Fibroblast of lung (primary cell): Measurements from ENCODE around the gene DCAF12L1. TPM values are rescaled to one million over a fixed set of nuclear protein-coding genes. Genes with fewer than 3 reads are reported as not detected.

Experiments used
- DNase-seq, 2 donors: peaks; one replicate each; pipeline versions ENCODE4 v3.0.0 to v3.0.0-alpha.2; 2010; ENCODE audit warnings: low read depth in 2 of 2
- H2AFZ ChIP-seq: 2 replicates; pipeline ENCODE4 v1.5.1; 2012; ENCODE audit warnings: low read length, control low read depth, inconsistent platforms
- H3K27ac ChIP-seq: 2 replicates; pipeline ENCODE4 v1.5.1; 2011; ENCODE audit warnings: low read length, control low read depth; ENCODE audit not compliant: insufficient read depth
- H3K27me3 ChIP-seq: 2 replicates; pipeline ENCODE4 v1.5.1; 2011; ENCODE audit warnings: mild to moderate bottlenecking, low read length; ENCODE audit not compliant: control insufficient read depth, insufficient read depth
- H3K36me3 ChIP-seq: 2 replicates; pipeline ENCODE4 v1.5.1; 2011; ENCODE audit warnings: low read length; ENCODE audit not compliant: control insufficient read depth, insufficient read depth
- H3K4me1 ChIP-seq: 2 replicates; pipeline ENCODE4 v1.5.1; 2011; ENCODE audit warnings: low read length; ENCODE audit not compliant: control insufficient read depth, insufficient read depth; ENCODE audit errors: extremely low read depth
- H3K4me2 ChIP-seq: 2 replicates; pipeline ENCODE4 v1.5.1; 2011; ENCODE audit warnings: low read length, control low read depth; ENCODE audit not compliant: insufficient read depth; ENCODE audit errors: extremely low read depth
- H3K4me3 ChIP-seq, 4 experiments: fragments of 200-600 bp in 1 of 4; sonication (generic) in 1 of 4; replicated peaks in 1 of 4; 2 replicates each; pipeline ENCODE4 v1.5.1; 2011 to 2016; ENCODE audit warnings: low read length in 4 of 4, low read depth in 3 of 4, mild to moderate bottlenecking in 3 of 4, control low read depth in 2 of 4, inconsistent platforms in 1 of 4, mixed read lengths in 1 of 4; ENCODE audit not compliant: insufficient read depth in 1 of 4; ENCODE audit errors: control extremely low read depth in 1 of 4
- H3K79me2 ChIP-seq: 2 replicates; pipeline ENCODE4 v1.5.1; 2012; ENCODE audit warnings: mild to moderate bottlenecking, low read length, inconsistent platforms; ENCODE audit not compliant: control insufficient read depth, insufficient read depth
- H3K9ac ChIP-seq: 2 replicates; pipeline ENCODE4 v1.5.1; 2011; ENCODE audit warnings: mild to moderate bottlenecking, low read length, control low read depth; ENCODE audit not compliant: insufficient read depth
- H3K9me3 ChIP-seq: 2 replicates; pipeline ENCODE4 v1.5.1; 2012; ENCODE audit warnings: low read depth, low read length; ENCODE audit not compliant: control insufficient read depth, insufficient read depth
- H4K20me1 ChIP-seq: 2 replicates; pipeline ENCODE4 v1.5.1; 2011; ENCODE audit warnings: low read length; ENCODE audit not compliant: control insufficient read depth, insufficient read depth; ENCODE audit errors: extremely low read depth
- CTCF ChIP-seq, 2 donors: IDR thresholded peaks in 1 of 2; conservative IDR thresholded peaks in 1 of 2; 1 replicate in 1 of 2; 2 replicates in 1 of 2; pipeline ENCODE4 v1.5.1; 2011 to 2012; ENCODE audit warnings: low read length in 2 of 2, control low read depth in 1 of 2, inconsistent platforms in 1 of 2, low read depth in 1 of 2, mild to moderate bottlenecking in 1 of 2
- EZH2 ChIP-seq: IDR thresholded peaks from 2 replicates; pipeline ENCODE4 v1.5.1; 2012; ENCODE audit warnings: low read length, control low read depth, mild to moderate bottlenecking; ENCODE audit errors: missing control alignments
- polyA minus RNA-seq: library from RNA; depleted of rRNA, polyadenylated mRNA; stranded (reverse); fragments of >200 nt; gene quantifications from 2 replicates; pipeline ENCODE4 v1.2.3, GENCODE V29; 2011; ENCODE audit warnings: low replicate concordance
- polyA plus RNA-seq, 2 donors: library from polyadenylated mRNA; depleted of rRNA in 1 of 2; stranded (reverse) in 1 of 2; unstranded in 1 of 2; fragments of >200 nt; gene quantifications; 2 replicates each; pipeline ENCODE4 v1.2.1, GENCODE V29; 2011 to 2012; ENCODE audit warnings: missing spikeins in 1 of 2
- total RNA-seq: library from RNA; depleted of rRNA; stranded (reverse); fragments of >200 nt; gene quantifications from 2 replicates; pipeline ENCODE4 v1.2.1, GENCODE V29; 2014

DCAF12L1 gene
- not detected in 2 replicates for total RNA-seq
- polyA plus RNA-seq, result not detected in 2 replicates
- polyA plus RNA-seq (2012), result not detected in 2 replicates
- not detected in 2 replicates for polyA minus RNA-seq

GRCh38 chrX:126552313-126553022 is at the start of gene DCAF12L1:
Gene DCAF12L1 (minus strand): TSS chrX:126552814. CDS start chrX:126552608, 206 bp downstream.
- Histone ChIP-seq H4K20me1 (no peaks in the 10 kb centered on the region), H3K27me3 (no peaks in the 10 kb centered on the region), H3K4me1 (no peaks in the 10 kb centered on the region), H3K4me3 (no peak within 1 kb of the TSS), H3K9me3 (no peaks in the 10 kb centered on the region), H3K9ac (no peak within 1 kb of the TSS), H3K27ac (no peak within 1 kb of the TSS), H3K4me2 (no peak within 1 kb of the TSS), H3K36me3 (no peaks in the 10 kb centered on the region), H2AFZ (no peak within 1 kb of the TSS), H3K79me2 (no peaks in the 10 kb centered on the region)
- TF ChIP-seq CTCF (conservative IDR thresholded peaks at IDR 0.05 in 1 of 2, IDR thresholded peaks at IDR 0.05 in 1 of 2; ENCODE audit: low read depth in 1 of 2, low read length in 2 of 2), result no peak
- DNase-seq, result no peak

GRCh38 chrX:126580877-126581276 is 28.3 kb upstream of the DCAF12L1 start:
- Histone ChIP-seq H3K4me2 (no peak overlapping the region), H3K4me1 (no peaks in the 10 kb centered on the region), H3K27me3 (no peaks in the 10 kb centered on the region), H4K20me1 (no peaks in the 10 kb centered on the region), H3K9ac (no peak overlapping the region), H3K36me3 (no peaks in the 10 kb centered on the region), H3K9me3 (no peaks in the 10 kb centered on the region), H2AFZ (no peak overlapping the region), H3K4me3 (no peak overlapping the region), H3K27ac (no peak overlapping the region), H3K79me2 (no peaks in the 10 kb centered on the region)
- TF ChIP-seq CTCF (conservative IDR thresholded peaks at IDR 0.05 in 1 of 2, IDR thresholded peaks at IDR 0.05 in 1 of 2; ENCODE audit: low read depth in 1 of 2, low read length in 2 of 2), result no peak
- no peak for TF ChIP-seq EZH2
- no peak for DNase-seq

DNA sequence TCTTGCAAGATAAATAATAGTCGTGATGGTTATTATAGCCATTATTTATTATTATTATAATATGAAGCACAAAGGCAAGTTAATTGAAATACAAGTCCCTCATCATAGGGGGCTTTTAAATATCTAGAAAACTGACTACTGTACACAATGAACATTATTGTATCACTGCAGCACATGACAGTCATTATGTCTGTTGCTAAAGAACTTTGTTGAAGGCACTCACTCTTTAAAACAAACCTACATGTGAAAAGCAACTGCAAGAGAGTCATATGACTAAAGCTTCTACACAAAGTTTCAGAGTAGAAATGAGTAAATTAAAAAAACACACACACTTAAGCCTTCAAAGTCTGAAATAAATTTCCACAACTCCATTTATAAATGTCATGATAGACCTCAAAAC is 23.3 kb upstream of the DCAF12L1 start:
- no peak for TF ChIP-seq CTCF (conservative IDR thresholded peaks at IDR 0.05 in 1 of 2, IDR thresholded peaks at IDR 0.05 in 1 of 2; ENCODE audit: low read depth in 1 of 2, low read length in 2 of 2)
- no peak for TF ChIP-seq EZH2
- no peaks in the 10 kb centered on the region for H3K36me3 ChIP-seq
- no peak overlapping the region for H3K4me3 ChIP-seq
- H3K4me2 ChIP-seq, result no peak overlapping the region
- no peak overlapping the region for H3K9ac ChIP-seq
- no peak overlapping the region for H2AFZ ChIP-seq
- no peaks in the 10 kb centered on the region for H4K20me1 ChIP-seq
- no peaks in the 10 kb centered on the region for H3K79me2 ChIP-seq
- no peaks in the 10 kb centered on the region for H3K27me3 ChIP-seq
- H3K4me1 ChIP-seq, result no peaks in the 10 kb centered on the region
- H3K9me3 ChIP-seq, result no peaks in the 10 kb centered on the region
- no peak for DNase-seq
- no peak overlapping the region for H3K27ac ChIP-seq
